ENCODE results near the gene HAAO. TPM values are rescaled to one million over a fixed set of nuclear protein-coding genes. Genes with fewer than 3 reads are reported as not detected.

Gene HAAO
- total RNA-seq, 1 donor from 2014 or later: not detected

GRCh38 chr2:42768706-42769256 lies 23.6 kb downstream of the HAAO start:
- no peak for DNase-seq (ENCODE audit: low read depth in 2 of 2)

- DNase-seq (ENCODE audit: low read depth in 2 of 2): no peak
Observed at GRCh38 chr2:42767899-42768705, 24.3 kb downstream of the HAAO start.

DNA sequence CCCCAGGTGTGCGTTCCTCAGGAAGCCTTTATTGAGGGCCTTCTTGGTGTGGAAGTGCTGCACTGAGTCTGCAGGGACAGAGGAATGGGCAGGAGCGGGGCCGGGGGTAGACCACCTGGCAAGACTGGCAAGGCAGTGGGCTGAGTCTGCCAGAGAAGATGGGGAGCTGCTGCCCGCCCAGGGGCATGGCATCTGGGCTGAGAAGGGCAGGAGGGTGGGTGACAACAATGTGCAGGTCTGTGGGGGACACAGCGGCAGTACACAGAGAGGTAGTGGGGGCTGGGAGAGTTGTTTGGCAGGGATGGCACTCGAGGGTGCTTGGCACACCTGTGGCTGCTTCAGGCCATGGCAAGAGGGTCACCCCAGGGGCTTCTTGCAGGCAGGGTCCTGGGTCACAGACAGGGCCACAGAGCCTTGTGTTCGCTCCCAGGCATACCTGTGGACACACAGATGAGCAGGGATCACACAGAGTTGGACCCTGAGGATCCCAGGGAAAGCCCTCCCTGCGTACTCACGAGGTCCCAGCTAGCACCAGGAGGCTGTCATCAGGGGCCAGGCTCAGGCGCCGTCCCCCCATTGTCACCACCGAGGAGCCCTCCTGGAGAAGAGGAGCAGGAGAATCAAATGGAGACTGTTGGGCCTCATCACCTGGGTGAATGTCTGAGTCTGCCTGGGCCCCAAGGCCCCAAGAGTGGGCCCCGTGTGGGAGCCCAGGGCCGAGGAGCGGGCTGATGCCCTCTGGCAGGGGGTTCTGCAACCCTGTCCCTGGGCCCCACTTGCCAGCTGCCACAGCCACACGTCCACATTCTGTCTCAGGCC lies 25.1 kb downstream of the HAAO start:
- DNase-seq (ENCODE audit: low read depth in 2 of 2): no peak

DNA sequence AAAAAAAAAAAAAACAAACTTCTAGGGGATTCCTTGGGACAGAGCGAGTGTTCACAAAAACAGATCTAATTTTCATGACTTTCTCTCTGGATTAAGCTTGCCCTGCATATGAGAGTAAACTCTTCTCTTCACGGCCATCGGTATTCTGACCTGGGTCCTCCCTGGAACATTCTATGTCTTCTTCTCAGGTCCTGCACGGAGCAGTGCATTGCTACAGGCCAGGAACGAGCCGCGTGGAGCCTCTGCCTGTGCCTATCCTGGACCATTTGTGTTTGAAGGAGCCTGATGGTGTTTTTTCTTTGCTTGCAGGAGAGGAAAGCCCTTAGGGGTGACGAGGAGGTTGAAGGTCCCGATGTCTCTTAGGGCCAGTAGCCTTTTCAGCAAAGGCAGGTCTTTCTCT lies 26.7 kb downstream of the HAAO start:
- no peak for DNase-seq (ENCODE audit: low read depth in 2 of 2)

- no peak for DNase-seq (ENCODE audit: low read depth in 2 of 2)
Observed at GRCh38 chr2:42764901-42765300, 27.5 kb downstream of the HAAO start.

GRCh38 chr2:42764096-42764495 lies 28.3 kb downstream of the HAAO start, which contains the start of gene OXER1:
Gene OXER1, minus strand, starts transcription at chr2:42764135. Its CDS starts 73 bp downstream, at chr2:42764062.
- DNase-seq (ENCODE audit: low read depth in 2 of 2): no peak

DNA sequence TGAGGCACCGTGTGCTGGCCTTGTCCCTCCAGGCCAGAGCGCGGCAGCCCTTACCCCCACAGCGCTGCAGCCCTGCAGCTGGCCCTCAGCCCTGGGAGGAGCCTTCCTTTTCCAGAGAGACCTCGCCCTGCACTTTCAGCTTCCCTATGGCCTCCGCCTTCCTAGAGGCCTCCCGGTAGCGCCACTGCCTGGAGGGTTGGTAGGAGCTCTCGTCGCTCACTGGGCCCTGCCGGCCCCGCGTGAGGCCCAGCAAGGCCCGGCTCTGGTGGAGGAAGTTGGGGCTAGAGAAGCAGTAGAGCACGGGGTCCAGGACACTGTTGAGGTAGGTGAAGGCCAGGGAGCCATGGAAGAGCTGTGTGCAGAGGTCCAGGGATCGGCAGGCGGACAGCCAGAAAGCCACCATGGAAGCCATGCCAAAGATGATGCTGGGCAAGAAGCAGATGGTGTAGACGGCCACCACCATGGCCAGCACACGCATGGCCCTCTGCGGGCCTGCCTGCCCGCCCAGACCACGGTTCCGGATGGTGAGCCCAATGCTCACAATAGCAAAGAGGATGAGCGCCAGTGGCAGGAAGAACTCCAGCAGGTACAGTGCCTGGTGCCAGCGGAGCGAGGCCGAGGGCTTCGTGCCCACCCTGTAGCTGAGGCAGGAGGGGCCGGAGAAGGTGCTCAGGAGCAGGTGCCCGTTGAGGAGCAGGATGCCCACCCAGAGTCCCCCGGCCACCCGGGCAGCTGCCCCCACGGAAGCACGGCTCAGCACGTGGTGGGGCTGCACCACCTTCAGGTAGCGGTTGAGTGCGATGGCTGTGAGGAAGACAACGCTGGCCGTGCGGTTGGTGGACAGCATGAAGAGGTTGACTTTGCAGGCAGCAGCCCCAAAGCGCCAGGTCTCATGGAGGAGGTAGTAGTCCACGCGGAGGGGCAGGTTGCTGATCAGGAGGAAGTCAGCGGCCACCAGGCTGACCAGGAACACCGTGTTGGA lies 29.3 kb downstream of the HAAO start:
- DNase-seq (ENCODE audit: low read depth in 2 of 2): no peak

DNA sequence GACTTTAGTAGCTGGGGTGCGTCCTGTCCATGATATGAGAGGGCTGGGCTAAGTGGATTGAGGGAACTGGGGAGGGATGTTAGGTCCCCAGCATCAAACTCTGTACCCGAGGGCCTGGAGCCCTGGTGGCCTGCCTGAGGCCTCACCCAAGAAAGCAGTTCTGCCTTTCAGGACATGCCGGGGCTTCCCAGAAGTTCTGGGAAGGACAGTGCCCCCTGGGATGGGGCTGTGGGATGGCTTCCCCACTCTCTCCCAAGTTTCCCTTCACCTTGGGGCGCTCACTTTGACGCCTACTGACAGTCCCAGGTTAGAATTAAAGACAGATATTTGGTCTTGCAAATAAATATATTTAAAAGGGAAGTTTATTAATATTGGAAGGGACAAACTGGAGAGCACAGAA lies 30.2 kb downstream of the HAAO start:
- no peak for DNase-seq (ENCODE audit: low read depth in 2 of 2)

DNA sequence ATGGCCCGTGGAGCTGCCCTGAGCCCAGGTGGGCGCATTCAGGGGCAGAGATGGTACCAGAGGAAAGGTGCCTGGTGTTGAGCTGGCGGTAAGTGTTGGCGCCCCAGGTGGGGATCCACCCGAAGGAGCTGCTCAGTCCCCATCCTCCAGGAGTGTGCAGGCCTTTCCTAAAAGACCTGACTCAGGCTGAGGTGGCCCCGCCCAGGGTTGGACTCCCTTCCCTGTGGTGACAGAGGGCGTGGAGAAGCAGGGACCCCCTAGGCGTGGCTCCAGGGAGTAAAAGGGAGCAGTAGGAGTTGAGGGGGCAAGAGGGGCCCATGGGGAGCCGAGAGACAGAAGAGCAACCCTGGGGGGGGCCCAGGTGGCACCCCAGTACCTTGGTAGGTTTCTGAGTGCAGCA lies 30.8 kb downstream of the HAAO start:
- no peak for DNase-seq (ENCODE audit: low read depth in 2 of 2)

- no peak for DNase-seq (ENCODE audit: low read depth in 2 of 2)
Observed at GRCh38 chr2:42758751-42759150, 33.6 kb downstream of the HAAO start.

- DNase-seq (ENCODE audit: low read depth in 2 of 2): no peak
Observed at GRCh38 chr2:42757981-42758740, 34.2 kb downstream of the HAAO start.

GRCh38 chr2:42756966-42757513 lies 35.3 kb downstream of the HAAO start:
- no peak for DNase-seq (ENCODE audit: low read depth in 2 of 2)

- no peak for DNase-seq (ENCODE audit: low read depth in 2 of 2)
Observed at GRCh38 chr2:42756150-42756775, 36.1 kb downstream of the HAAO start.

- no peak for DNase-seq (ENCODE audit: low read depth in 2 of 2)
Observed at GRCh38 chr2:42755191-42755880, 37.0 kb downstream of the HAAO start.

- no peak for DNase-seq (ENCODE audit: low read depth in 2 of 2)
Observed at GRCh38 chr2:42754776-42755140, 37.6 kb downstream of the HAAO start.

DNA sequence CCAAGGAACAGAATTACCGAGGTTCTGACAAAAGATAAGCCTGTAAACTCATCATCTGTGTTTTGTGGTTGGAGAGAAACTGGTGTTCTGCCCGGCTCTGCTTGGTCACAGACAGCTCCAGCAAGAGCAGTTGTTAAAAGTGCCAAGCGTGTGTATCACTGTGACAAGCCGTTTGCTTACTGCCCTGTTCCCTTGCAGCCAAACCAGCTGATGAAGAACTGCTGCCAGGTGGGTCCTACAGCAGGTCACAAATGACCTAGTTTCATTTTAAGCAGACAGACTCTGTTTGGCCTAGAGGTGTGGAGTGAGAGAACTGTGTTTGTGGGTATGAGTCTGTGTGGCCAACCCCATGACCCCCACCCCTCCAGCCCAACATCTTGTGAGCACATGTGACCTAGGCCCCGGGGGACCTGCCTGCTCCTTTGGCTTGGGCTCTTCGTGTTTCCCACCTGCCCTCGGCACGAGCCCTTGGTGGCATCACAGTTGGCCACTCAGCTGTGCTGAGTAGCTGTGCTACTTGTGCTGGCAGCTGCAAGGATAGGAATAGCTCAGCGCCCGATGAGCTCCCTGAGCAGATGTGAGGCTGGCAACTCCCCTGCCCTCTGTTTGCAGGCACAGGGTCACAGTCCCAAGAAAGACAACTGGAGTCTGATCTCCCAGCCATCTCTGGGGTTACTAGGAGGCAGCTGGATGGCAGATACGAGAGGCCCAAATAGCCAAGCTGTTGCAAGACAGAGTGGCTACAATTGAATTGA lies 38.2 kb downstream of the HAAO start:
- DNase-seq (ENCODE audit: low read depth in 2 of 2): no peak

GRCh38 chr2:42752816-42753813 lies 39.3 kb downstream of the HAAO start:
- DNase-seq (ENCODE audit: low read depth in 2 of 2): no peak
